Rectal smooth muscle tissue (tissue), 1 donor: Measurements from ENCODE around the gene SOX18.

Experiments used
- H3K27ac ChIP-seq: one replicate; pipeline ENCODE4 v1.7.0; 2013; ENCODE audit warnings: low read depth, low read length, inconsistent platforms
- H3K27me3 ChIP-seq: one replicate; pipeline ENCODE4 v1.7.0; 2013; ENCODE audit warnings: low read length; ENCODE audit not compliant: control insufficient read depth, insufficient read depth
- H3K36me3 ChIP-seq: one replicate; pipeline ENCODE4 v1.7.0; 2013; ENCODE audit warnings: low read length; ENCODE audit not compliant: control insufficient read depth, insufficient read depth
- H3K4me1 ChIP-seq: one replicate; pipeline ENCODE4 v1.7.0; 2013; ENCODE audit warnings: low read length; ENCODE audit not compliant: control insufficient read depth, insufficient read depth
- H3K4me3 ChIP-seq: one replicate; pipeline ENCODE4 v1.7.0; 2013; ENCODE audit warnings: low read length
- H3K9ac ChIP-seq: one replicate; pipeline ENCODE4 v1.7.0; 2013; ENCODE audit warnings: low read length

SOX18 gene

GRCh38 chr20:64062596-64063388 lies 13.4 kb upstream of the SOX18 start, which contains the start of gene TCEA2:
Gene TCEA2 (plus strand): TSS chr20:64063198. CDS start chr20:64063313, 115 bp downstream.
- Histone ChIP-seq H3K9ac (peak within 1 kb of the TSS; percentile 53), H3K4me1 (peaks cover 12% of the 10 kb centered on the region), H3K4me3 (peak within 1 kb of the TSS; percentile 76), H3K36me3 (no peaks in the 10 kb centered on the region), H3K27me3 (no peaks in the 10 kb centered on the region), H3K27ac (peak within 1 kb of the TSS; percentile 91)

GRCh38 chr20:64062276-64062595 lies 12.8 kb upstream of the SOX18 start:
- Histone ChIP-seq H3K9ac (no peak overlapping the region), H3K27ac (peak overlapping the region; percentile 91), H3K4me3 (peak overlapping the region; percentile 59), H3K4me1 (peaks cover 12% of the 10 kb centered on the region), H3K27me3 (peaks cover 2% of the 10 kb centered on the region), H3K36me3 (no peaks in the 10 kb centered on the region)

DNA sequence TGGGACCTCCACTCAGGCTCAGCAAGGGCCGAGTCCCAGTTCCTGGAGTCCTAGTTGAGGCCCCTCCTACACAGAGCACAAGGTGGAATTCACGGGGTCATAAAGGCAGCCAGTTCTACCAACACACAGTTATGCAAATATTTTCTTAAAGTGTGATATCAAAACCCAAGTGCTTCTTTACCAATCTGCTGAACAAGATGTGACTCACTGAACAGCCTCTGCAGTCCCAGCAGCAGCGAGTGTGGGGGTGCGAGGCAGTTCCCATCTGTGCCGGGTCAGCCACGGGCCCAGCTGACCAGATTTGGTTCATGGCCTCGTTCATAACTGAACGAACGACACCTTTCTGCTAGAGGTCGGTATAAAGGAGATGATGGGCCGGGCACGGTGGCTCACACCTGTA lies 9.1 kb upstream of the SOX18 start:
- no peak overlapping the region for H3K9ac ChIP-seq
- H3K27me3 ChIP-seq, result peaks cover 6% of the 10 kb centered on the region
- H3K4me3 ChIP-seq, result no peak overlapping the region
- peaks cover 4% of the 10 kb centered on the region for H3K4me1 ChIP-seq
- no peaks in the 10 kb centered on the region for H3K36me3 ChIP-seq
- H3K27ac ChIP-seq, result no peak overlapping the region

- Histone ChIP-seq H3K4me1 (peaks cover 4% of the 10 kb centered on the region), H3K36me3 (no peaks in the 10 kb centered on the region), H3K27ac (no peak overlapping the region), H3K27me3 (peaks cover 8% of the 10 kb centered on the region), H3K4me3 (no peak overlapping the region), H3K9ac (no peak overlapping the region)
Measured at GRCh38 chr20:64057628-64058498, 8.4 kb upstream of the SOX18 start.

GRCh38 chr20:64056889-64057627 lies 7.6 kb upstream of the SOX18 start:
- Histone ChIP-seq H3K4me1 (no peaks in the 10 kb centered on the region), H3K36me3 (no peaks in the 10 kb centered on the region), H3K27me3 (peaks cover 8% of the 10 kb centered on the region), H3K4me3 (no peak overlapping the region), H3K9ac (peak overlapping the region; percentile 30), H3K27ac (peak overlapping the region; percentile 24)

- Histone ChIP-seq H3K27me3 (peaks cover 12% of the 10 kb centered on the region), H3K36me3 (no peaks in the 10 kb centered on the region), H3K9ac (no peak overlapping the region), H3K27ac (no peak overlapping the region), H3K4me3 (no peak overlapping the region), H3K4me1 (no peaks in the 10 kb centered on the region)
Measured at GRCh38 chr20:64056639-64056888, 7.1 kb upstream of the SOX18 start.

GRCh38 chr20:64055893-64056638 lies 6.6 kb upstream of the SOX18 start:
- Histone ChIP-seq H3K27ac (no peak overlapping the region), H3K4me1 (no peaks in the 10 kb centered on the region), H3K36me3 (no peaks in the 10 kb centered on the region), H3K4me3 (no peak overlapping the region), H3K27me3 (peaks cover 15% of the 10 kb centered on the region), H3K9ac (no peak overlapping the region)

DNA sequence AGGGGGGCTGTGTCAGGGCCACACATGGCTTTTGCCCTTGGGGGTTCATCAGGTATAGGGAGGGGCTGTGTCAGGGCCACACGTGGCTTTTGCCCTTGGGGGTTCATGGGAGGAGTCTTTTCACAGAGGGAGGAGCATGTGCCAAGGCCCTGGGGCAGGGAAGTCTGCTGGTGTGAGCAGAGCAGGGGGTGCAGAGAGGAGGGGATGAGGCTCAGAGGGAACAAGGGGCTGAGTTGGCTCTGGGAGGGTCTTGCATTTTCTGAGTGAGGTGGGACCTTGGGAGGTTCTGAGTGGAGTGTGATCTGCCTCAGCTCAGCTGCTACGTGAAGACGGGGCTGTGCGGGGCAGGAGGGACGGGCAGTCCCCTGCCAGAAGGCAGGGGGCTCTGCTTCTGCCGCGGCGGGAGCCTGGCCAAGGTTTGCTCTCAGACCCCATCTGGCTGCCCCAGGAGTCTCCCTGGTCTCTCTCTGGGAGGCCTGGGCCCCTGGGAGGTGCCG lies 6.0 kb upstream of the SOX18 start:
- H3K9ac ChIP-seq, result no peak overlapping the region
- no peak overlapping the region for H3K4me3 ChIP-seq
- H3K4me1 ChIP-seq, result no peaks in the 10 kb centered on the region
- no peak overlapping the region for H3K27ac ChIP-seq
- H3K27me3 ChIP-seq, result peaks cover 21% of the 10 kb centered on the region
- no peaks in the 10 kb centered on the region for H3K36me3 ChIP-seq

DNA sequence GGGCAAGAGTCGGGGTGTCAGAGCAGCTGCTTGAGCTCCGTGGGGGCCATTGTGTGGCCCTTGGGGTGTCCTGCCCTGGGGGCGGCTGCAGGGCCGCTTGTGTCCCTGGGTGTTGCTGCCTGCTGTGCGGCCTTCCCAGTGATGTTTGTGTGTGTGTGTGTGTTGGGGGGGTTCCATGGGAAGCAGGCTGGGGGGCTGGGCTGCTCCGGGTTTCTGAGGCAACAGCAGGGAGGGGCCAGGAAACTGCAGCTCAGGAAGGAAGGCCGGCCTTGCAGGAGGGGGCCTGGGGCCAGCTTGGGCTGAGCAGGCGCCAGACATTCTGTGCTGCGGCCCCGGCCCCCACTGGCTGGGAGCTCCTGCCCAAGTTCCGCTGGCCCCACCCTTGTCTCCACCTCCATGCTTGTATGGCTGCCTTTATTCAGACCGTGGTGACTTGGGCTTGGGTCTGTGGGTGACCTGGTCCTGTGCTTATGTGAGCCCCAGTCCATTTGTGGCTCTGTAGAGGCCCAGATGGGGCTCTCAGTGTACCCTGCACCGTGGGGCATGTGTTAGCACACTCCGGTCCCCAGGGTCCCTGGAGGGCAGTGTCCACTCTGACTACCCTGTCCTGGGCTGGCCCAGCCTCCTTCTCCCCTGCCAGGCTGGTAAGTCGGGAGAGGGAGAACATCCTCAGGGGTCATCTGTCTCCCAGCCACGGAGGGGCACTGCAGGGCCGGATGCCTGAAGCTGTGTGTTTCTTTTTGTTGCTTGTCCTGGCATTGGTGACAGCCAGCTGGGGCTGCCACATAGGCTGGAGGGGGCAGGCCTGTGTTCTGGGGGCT lies 4.6 kb upstream of the SOX18 start:
- Histone ChIP-seq H3K36me3 (no peaks in the 10 kb centered on the region), H3K4me3 (no peak overlapping the region), H3K4me1 (no peaks in the 10 kb centered on the region), H3K27me3 (peaks cover 26% of the 10 kb centered on the region), H3K27ac (peak overlapping the region; percentile 32), H3K9ac (no peak overlapping the region)

- no peaks in the 10 kb centered on the region for H3K36me3 ChIP-seq
- no peak overlapping the region for H3K27ac ChIP-seq
- no peak overlapping the region for H3K4me3 ChIP-seq
- no peaks in the 10 kb centered on the region for H3K4me1 ChIP-seq
- H3K27me3 ChIP-seq, result peaks cover 26% of the 10 kb centered on the region
- no peak overlapping the region for H3K9ac ChIP-seq
Measured at GRCh38 chr20:64052987-64053840, 3.8 kb upstream of the SOX18 start.

DNA sequence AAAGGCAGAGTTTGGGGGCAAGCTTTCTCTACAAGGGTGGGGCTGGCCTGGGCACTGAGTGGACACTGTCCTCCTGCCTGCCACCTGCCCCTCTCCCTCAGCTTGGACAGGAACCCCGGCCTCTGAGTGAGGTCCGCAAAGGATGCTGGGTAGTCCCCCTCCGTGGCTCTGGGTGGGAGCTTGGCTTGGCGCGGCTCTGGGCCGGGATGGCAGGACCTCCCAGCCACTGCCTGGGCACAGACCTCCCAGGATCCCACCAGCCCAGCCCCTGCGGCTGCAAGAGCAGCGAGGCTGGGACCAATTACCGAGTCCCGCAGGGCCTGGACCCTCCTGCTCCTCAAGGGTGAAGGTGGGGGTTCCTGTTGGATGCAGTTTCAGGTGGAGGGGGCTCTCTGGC lies 2.9 kb upstream of the SOX18 start:
- no peaks in the 10 kb centered on the region for H3K36me3 ChIP-seq
- H3K9ac ChIP-seq, result no peak overlapping the region
- peaks cover 29% of the 10 kb centered on the region for H3K27me3 ChIP-seq
- no peak overlapping the region for H3K4me3 ChIP-seq
- H3K27ac ChIP-seq, result no peak overlapping the region
- H3K4me1 ChIP-seq, result no peaks in the 10 kb centered on the region
